Left lobe of liver (tissue), 2 donors: Measurements from ENCODE around the gene CDK6. TPM values are rescaled to one million over a fixed set of nuclear protein-coding genes. Genes with fewer than 3 reads are reported as not detected.

ENCODE experiments used
- ATAC-seq: fragments of 200-7000 bp; cut with Tn5 transposase; one replicate; pipeline ENCODE4 v1.9.1; 2020; ENCODE audit warnings: mild to moderate bottlenecking, moderate library complexity
- DNase-seq: peaks from one replicate; pipeline ENCODE4 v3.0.0-alpha.2; 2020; ENCODE audit warnings: low spot score
- total RNA-seq: library from RNA; stranded (reverse); gene quantifications from one replicate; pipeline ENCODE4 v1.2.1, GENCODE V29; 2021
- donor health status: DM: no; HTN: no; CAD: no; lungs with moderate emphysema.
- donor health status: DM: no; HTN: yes; CAD: no.

The CDK6 gene
- total RNA-seq, 1 donor from 2014 or later = 15.3 TPM

- no peak for ATAC-seq
- no peak for DNase-seq
These were observed 95.7 kb downstream of the CDK6 start for GRCh38 chr7:92740700-92741126.

GRCh38 chr7:92740134-92740533 is 96.2 kb downstream of the CDK6 start:
- no peak for ATAC-seq
- DNase-seq = no peak

- no peak for DNase-seq
- ATAC-seq = no peak
These were observed 97.3 kb downstream of the CDK6 start for GRCh38 chr7:92739091-92739490.

GRCh38 chr7:92737706-92738105 is 98.7 kb downstream of the CDK6 start:
- ATAC-seq (no peak), DNase-seq (no peak)

DNA sequence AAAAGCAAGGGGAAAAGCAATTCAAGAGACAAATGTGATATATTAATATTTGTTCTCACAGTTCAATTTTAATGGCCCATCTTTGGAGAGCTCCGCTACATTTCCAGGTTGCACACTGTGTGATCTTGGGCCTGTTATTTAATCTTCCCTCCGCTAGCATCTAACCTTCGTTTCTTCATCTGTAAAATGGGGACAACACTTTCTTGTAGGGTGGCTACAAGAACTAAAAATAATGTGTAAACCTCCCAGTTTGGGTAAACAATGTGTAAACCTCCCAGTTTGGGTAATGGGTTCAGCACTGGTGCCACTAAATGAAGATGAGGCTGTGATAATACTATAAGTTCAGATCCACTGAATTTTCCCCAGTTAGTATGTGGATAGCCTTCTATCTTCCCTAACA is 99.5 kb downstream of the CDK6 start:
- DNase-seq (no peak), ATAC-seq (no peak)

DNA sequence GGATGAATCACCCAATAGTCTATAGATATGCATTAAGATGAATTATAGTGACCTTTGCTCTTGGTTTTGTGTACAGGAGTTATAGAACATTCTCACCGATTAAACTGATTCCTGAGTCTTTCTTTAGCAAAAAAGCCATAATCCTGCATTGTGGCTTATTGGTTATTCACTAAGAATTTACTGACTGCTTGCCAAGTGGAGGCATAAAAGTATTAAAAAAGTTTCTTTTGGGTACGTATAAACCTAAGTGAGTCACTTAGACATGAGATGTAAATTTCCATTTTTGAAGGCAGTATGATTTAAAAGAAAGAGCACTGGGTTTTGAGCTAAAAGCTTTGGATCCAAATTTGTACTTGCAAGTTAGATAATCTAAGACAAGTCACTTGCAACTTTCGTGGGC is 100.7 kb downstream of the CDK6 start:
- no peak for DNase-seq
- no peak for ATAC-seq

- ATAC-seq = no peak
- no peak for DNase-seq
These were observed 103.9 kb downstream of the CDK6 start for GRCh38 chr7:92732316-92733036.

DNA sequence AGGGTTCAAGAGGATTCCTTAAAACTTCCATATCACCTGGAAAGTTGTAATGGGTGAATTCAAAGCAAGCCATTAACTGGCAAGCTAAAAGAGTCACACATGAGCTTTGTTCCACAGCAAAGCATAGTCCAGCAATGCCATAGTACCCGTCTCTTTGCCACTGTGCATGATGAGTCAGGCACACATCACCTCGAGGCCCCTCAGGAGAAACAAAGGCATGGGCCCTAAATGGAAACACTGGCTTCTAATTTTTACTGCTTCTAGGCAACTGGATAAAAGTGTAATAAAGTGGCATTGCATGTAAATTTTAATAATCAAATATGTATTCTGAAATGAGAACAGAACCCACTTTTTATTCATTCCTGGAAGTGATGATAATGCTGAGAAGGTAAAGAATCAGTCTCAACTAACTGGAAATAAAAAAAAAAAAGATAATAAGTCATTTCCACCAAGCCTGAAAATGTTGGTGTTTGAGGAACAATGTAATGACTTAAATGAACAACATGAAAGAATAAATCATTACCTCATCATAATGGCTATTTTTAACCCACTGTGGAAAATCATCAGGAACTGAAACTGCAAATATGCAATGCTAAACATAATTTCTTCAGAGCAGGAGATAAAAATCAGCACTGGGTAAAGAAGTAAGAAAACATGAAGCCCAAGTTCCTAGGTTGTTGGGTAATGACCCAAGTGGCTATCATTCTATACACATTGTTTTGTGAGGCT is 104.9 kb downstream of the CDK6 start:
- DNase-seq (no peak), ATAC-seq (no peak)

GRCh38 chr7:92730808-92731207 is 105.6 kb downstream of the CDK6 start:
- no peak for DNase-seq

GRCh38 chr7:92729751-92730150 is 106.6 kb downstream of the CDK6 start:
- ATAC-seq (no peak), DNase-seq (no peak)

More at GRCh38 chr7:92730808-92731207, 105.6 kb downstream of the CDK6 start:
- no peak for ATAC-seq

GRCh38 chr7:92729172-92729571 is 107.2 kb downstream of the CDK6 start:
- DNase-seq (no peak), ATAC-seq (no peak)

DNA sequence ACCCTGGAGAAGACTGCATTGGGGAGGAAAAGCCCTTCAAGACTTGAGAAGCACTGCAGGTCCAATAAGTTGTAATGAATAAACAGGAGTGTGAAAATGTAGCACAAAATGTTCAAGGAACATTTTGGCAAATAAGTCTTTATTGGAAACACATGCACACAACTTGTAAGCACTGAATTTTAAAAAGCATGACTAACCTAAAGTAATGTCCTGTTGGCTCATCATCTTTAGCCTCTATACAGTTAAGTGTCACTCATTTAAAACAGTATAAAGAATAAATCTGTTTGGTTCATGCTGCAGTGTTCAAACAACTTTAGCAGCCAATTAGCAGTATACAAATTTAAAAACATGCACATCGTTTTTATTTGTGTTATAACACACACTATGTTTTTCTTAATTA is 108.6 kb downstream of the CDK6 start:
- ATAC-seq (no peak), DNase-seq (no peak)

DNA sequence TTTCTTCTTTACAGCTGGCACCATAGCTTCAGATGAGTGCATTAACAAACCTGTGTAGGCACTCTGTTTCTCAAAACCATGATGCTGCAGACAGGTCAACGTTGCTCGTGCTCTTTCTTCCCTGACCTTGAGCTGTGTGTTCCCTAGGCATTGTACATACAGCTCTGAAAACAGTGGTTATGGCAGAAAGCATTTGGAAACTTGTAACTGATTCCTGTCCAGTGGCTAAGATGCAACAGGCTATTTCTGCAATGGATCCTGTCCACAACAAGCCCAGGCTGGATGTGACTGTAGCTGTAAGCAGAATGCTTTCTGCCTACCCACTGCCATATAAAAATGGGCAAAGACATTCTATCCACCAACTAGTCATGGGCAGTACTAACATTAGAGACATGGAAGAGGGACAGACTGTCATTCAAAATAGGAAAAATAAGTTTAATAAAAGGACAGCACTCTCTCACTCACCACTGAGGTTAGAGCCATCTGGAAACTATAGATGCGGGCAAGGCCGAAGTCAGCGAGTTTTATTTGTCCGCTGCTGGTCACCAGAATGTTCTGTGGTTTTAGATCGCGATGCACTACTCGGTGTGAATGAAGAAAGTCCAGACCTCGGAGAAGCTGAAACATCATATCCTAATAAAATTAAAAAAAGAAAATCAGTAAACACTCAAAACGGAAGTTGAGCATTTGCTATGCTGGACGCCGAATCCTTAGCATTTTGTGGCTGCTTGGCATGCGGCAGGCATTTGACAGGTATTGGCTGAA is 111.0 kb downstream of the CDK6 start:
- no peak for DNase-seq
- no peak for ATAC-seq

DNA sequence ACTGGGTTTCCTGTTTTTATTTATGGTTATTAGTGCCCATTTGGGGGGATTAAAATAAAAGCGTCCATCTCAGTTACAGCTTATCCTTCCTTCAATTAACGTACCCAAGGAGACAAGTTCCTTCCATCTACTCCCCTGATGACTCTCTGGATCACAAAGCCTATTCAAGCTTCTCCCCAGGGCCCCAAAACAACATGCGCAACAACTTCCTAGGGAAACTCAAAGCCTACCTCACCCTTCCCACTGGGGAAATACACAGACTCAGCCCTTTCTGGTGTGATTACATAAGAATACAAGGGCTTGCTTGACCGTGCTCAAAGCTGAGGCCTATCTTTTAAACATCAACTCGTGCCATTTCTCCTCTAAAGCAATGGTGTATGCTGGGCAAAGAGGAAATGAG is 112.4 kb downstream of the CDK6 start:
- DNase-seq (no peak), ATAC-seq (peak; percentile 40)

- no peak for ATAC-seq
- DNase-seq = no peak
These were observed 113.2 kb downstream of the CDK6 start for GRCh38 chr7:92723205-92723604.

DNA sequence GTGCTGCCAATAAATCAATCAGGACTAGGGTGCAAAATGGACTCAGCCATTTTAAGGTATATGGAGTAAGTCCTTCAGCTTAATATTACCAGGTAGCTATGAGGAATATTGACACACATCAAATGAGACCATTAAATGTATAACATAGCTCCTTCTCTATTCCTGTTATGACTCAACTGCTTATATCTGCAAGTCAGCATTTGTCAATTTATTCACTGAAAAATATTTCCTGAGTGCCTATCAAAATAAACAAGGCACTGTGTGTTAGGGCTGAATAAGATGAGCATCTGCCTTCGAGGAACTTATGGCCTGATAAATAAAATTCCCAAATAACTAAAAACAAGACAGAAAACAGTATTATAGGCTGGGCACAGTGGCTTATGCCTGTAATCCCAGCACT is 113.8 kb downstream of the CDK6 start:
- ATAC-seq (no peak), DNase-seq (no peak)

DNA sequence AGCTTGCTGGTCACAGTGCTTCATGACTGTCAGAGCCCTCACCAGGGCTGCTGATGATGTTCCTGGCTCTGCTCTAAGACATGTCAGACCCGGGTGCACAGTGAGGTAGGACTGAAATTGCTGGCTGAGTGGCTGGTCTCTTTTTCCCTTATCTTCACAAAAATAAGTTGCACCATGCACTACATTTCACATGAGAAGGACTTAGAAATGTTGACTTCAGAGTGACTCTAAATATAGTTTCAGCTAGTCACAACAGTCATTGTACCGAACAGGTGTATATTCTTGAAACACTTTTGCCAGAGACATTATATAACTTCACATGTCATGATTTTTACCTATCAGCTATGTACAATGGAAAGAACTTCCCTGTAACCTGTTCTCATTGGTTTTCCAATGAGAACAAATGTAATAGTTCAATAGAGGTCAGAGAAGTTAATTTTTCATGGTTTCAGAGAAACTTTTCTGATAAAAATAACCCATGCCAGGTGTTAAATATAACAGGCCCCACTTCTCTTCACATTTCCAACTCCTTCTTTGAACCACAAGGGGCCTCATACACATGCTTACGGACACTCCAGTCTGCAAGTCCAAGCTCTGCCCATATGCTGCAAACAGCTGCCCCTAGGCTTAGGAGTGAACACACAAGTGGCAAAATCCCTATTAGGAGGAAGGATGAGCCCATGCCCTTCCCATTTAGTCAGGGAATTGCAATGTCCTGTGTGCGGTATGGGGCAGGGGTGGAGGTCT is 115.6 kb downstream of the CDK6 start:
- no peak for ATAC-seq

GRCh38 chr7:92717993-92718716 is 118.2 kb downstream of the CDK6 start:
- DNase-seq = peak; percentile 50

More for the DNA sequence above, 115.6 kb downstream of the CDK6 start:
- DNase-seq = no peak

GRCh38 chr7:92717623-92717992 is 118.8 kb downstream of the CDK6 start:
- DNase-seq (no peak), ATAC-seq (peak; percentile 49)

More at GRCh38 chr7:92717993-92718716, 118.2 kb downstream of the CDK6 start:
- ATAC-seq = peak; percentile 86
